GM21381 (cell line): ENCODE results near the gene ADGRG4.

Source experiments
- ATAC-seq: cut with Tn5 transposase; IDR thresholded peaks from one replicate; pipeline ENCODE4 v1.9.1; 2021; ENCODE audit warnings: mild to moderate bottlenecking, moderate library complexity; ENCODE audit not compliant: unreplicated experiment

Gene ADGRG4

DNA sequence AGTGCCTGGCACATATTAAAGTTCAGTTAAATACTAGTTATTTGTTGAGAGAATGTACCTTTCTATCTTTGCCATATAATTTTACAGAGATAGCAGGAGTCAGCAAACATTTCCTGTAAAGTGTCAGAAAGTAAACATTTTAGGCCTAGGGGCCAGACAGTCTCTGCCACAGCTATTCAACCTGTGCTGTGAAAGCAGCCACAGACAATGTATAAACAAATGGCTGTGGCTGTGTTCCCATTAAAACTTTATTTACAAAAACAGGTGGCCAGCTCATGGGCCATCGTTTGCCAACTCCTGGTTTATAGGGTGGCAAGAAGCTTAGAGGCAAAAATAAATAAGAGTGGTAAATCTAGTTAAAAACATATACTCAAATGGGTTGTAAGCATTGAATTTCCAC lies 153.0 kb downstream of the ADGRG4 start:
- no peak for ATAC-seq

DNA sequence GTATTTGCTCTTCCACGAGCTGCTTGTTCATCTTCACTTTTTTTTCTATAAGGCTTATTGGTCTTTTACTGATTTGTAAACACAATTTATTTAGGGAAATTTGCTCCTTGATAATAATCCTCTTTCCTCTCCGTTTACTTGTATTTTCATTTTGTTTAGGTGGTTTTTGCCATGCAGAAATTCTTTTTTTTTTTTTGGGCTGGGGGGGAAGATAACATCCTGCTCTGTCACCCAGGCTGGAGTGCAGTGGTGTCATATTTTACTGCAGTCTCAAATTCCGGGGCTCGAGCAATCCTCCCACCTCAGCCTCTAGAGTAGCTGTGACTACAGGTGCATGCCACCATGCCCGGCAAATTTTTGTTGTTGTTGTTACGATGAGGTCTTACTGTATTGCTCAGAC lies 155.4 kb downstream of the ADGRG4 start:
- no peak for ATAC-seq

DNA sequence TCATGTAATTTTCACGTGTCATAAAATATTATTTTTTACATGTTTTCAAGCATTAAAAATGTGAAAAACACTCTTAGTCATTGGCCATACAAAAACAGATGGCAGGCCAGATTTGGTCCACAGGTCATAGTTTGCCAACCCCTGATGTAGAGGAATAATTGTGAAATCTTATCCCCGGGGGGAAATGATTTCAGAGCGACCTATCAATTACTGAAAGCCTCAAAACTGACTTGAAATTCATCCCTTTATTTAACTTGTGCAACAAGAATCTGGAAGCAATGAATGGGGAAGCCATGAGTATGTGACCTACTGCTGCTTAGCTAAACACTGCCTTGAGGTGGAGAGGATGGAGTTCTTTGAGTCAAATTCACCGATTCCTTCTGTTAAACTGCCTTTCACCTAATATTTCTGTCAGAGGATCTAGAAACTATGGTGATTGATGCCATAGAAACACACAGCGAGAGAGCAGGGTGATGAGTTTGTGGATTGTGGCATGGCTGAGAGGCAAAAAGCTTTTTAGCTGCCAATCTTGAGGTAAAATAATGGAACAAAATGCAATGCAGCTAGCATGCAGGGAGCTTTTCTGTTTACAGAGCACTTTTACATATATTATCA lies 156.6 kb downstream of the ADGRG4 start:
- ATAC-seq = no peak

DNA sequence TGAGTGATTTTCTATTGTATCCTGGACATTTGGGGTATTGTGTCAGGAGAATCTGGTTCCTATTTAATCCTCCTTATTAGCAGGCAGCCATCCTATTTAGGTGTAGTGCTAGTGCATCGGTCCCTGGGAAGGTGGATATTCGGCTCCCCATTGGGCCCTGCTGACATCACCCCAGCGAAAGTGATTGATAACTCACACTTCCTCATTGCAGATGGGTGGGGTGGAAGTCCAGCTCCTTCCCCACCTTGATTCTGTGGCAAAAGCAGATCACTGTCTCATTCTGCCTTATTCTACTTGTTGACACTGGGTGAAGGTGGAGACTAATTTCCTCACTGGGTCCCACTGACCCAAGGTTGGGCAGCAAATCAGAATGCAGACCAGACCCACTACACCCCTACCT lies 163.8 kb downstream of the ADGRG4 start:
- no peak for ATAC-seq
